B cell (primary cell): ENCODE data around the gene PGS1. TPM values are rescaled to one million over a fixed set of nuclear protein-coding genes. Genes with fewer than 3 reads are reported as not detected.

Experiments used
- ATAC-seq: fragments of 200-7000 bp; cut with Tn5 transposase; one replicate; pipeline ENCODE4 v1.10.0; 2021; ENCODE audit warnings: low read depth, mild to moderate bottlenecking, moderate number of reproducible peaks, moderate library complexity
- CTCF ChIA-PET: fragments of 350-600 bp; sonication (Branson Sonifier 250); formaldehyde crosslinking; loops from one replicate; lab custom pipeline; 2021; ENCODE audit warnings: antibody characterized with exemption, inconsistent platforms; lab: Charles Lee
- POLR2A ChIA-PET: fragments of 350-600 bp; sonication (Branson Sonifier 250); formaldehyde crosslinking; loops from one replicate; lab custom pipeline; 2021; ENCODE audit warnings: antibody characterized with exemption; lab: Charles Lee
- DNase-seq: peaks from one replicate; pipeline ENCODE4 v3.0.0; 2013
- H2AFZ ChIP-seq: 2 replicates; pipeline ENCODE4 v1.6.1; 2012; ENCODE audit warnings: mild to moderate bottlenecking, low read depth, low read length; ENCODE audit not compliant: insufficient read depth, poor library complexity, severe bottlenecking
- H3K27ac ChIP-seq, 2 donors: 1 replicate in 1 of 2; 2 replicates in 1 of 2; pipeline ENCODE4 v1.5.1; 2012 to 2013; ENCODE audit warnings: low read length in 2 of 2, mild to moderate bottlenecking in 2 of 2, moderate library complexity in 1 of 2
- H3K27me3 ChIP-seq, 4 experiments: fragments of 200-600 bp in 1 of 4; sonication (generic) in 1 of 4; replicated peaks in 1 of 4; 1 replicate in 2 of 4; 2 replicates in 2 of 4; pipeline versions ENCODE4 v1.6.1 to v1.7.0; 2013 to 2016; ENCODE audit warnings: low read length in 3 of 4, mild to moderate bottlenecking in 2 of 4, mixed read lengths in 1 of 4, moderate library complexity in 1 of 4; ENCODE audit not compliant: insufficient read depth in 4 of 4, control insufficient read depth in 3 of 4; ENCODE audit errors: control extremely low read depth in 1 of 4
- H3K36me3 ChIP-seq, 2 experiments: replicated peaks in 1 of 2; 1 replicate in 1 of 2; 2 replicates in 1 of 2; pipeline versions ENCODE4 v1.6.1 to v1.7.1; 2013; ENCODE audit warnings: low read length in 1 of 2; ENCODE audit not compliant: insufficient read depth in 2 of 2, control insufficient read depth in 1 of 2; ENCODE audit errors: control extremely low read depth in 1 of 2, extremely low read depth in 1 of 2
- H3K4me1 ChIP-seq, 2 donors: fragments of 200-600 bp in 1 of 2; sonication (generic) in 1 of 2; 1 replicate in 1 of 2; 2 replicates in 1 of 2; pipeline versions ENCODE4 v1.5.1 to v1.6.1; 2013 to 2017; ENCODE audit warnings: low read length in 2 of 2; ENCODE audit not compliant: control insufficient read depth in 2 of 2, insufficient read depth in 2 of 2
- H3K4me2 ChIP-seq: replicated peaks from 2 replicates; pipeline ENCODE3; 2012; ENCODE audit warnings: mild to moderate bottlenecking, low read depth, low read length; ENCODE audit not compliant: poor library complexity, severe bottlenecking
- H3K4me3 ChIP-seq, 5 experiments: fragments of 200-600 bp in 1 of 5; sonication (generic) in 1 of 5; 1 replicate in 3 of 5; 2 replicates in 2 of 5; pipeline versions ENCODE4 v1.5.1 to v1.7.0; 2011 to 2016; ENCODE audit warnings: low read length in 4 of 5, mild to moderate bottlenecking in 4 of 5, low read depth in 2 of 5, control low read depth in 1 of 5, moderate library complexity in 1 of 5; ENCODE audit not compliant: insufficient read depth in 1 of 5; ENCODE audit errors: control extremely low read depth in 1 of 5, extremely low read depth in 1 of 5
- H3K79me2 ChIP-seq: fragments of 200-600 bp; sonication (generic); one replicate; pipeline ENCODE4 v1.6.0; 2016; ENCODE audit warnings: low read length; ENCODE audit not compliant: control insufficient read depth, insufficient read depth
- H3K9ac ChIP-seq: fragments of 200-600 bp; sonication (generic); 2 replicates; pipeline ENCODE4 v1.6.1; 2017; ENCODE audit warnings: mild to moderate bottlenecking, low read length, moderate library complexity
- H3K9me3 ChIP-seq, 3 donors: one replicate each; pipeline versions ENCODE4 v1.6.1 to v1.7.1; 2013; ENCODE audit warnings: low read length in 2 of 3; ENCODE audit not compliant: control insufficient read depth in 2 of 3, insufficient read depth in 1 of 3; ENCODE audit errors: control extremely low read depth in 1 of 3
- H4K20me1 ChIP-seq: 2 replicates; pipeline ENCODE4 v1.6.0; 2012; ENCODE audit warnings: mild to moderate bottlenecking, low read length; ENCODE audit not compliant: insufficient read depth, control insufficient read depth, poor library complexity, severe bottlenecking
- H3K27ac Mint-ChIP-seq: one replicate; pipeline ENCODE4 v1.8.0; 2021; ENCODE audit warnings: mixed read lengths
- H3K27me3 Mint-ChIP-seq: one replicate; pipeline ENCODE4 v1.8.0; 2021; ENCODE audit warnings: mixed read lengths
- H3K4me1 Mint-ChIP-seq: one replicate; pipeline ENCODE4 v1.8.0; 2021; ENCODE audit warnings: mixed read lengths
- H3K4me3 Mint-ChIP-seq: one replicate; pipeline ENCODE4 v1.8.0; 2021; ENCODE audit warnings: mixed read lengths
- H3K9me3 Mint-ChIP-seq: one replicate; pipeline ENCODE4 v1.8.0; 2022; ENCODE audit warnings: mixed read lengths; ENCODE audit not compliant: insufficient read depth
- CTCF ChIP-seq: fragments of 200-600 bp; IDR thresholded peaks from one replicate; pipeline ENCODE4 v1.8.0; 2022; ENCODE audit warnings: antibody characterized with exemption, mild to moderate bottlenecking
- EZH2 ChIP-seq: IDR thresholded peaks from 2 replicates; pipeline ENCODE4 v1.6.1; 2012; ENCODE audit warnings: borderline replicate concordance, low read depth, mild to moderate bottlenecking, moderate library complexity, low read length; ENCODE audit not compliant: insufficient read depth, poor library complexity, severe bottlenecking
- WGBS: methylation state at CpG from one replicate; pipeline ENCODE4 v1.1.5; 2013; ENCODE audit warnings: missing lambda C conversion rate; ENCODE audit not compliant: insufficient coverage; 5-methylcytosine and 5-hydroxymethylcytosine counted together
- intact Hi-C: fragments of 100-400 bp; cut with micrococcal nuclease; formaldehyde crosslinking; loops from one replicate; pipeline ENCODE4 v1.10.0; 2022
- polyA plus RNA-seq: library from polyadenylated mRNA; depleted of rRNA; stranded (reverse); fragments of >200 nt; gene quantifications from 2 replicates; pipeline ENCODE4 v1.2.3, GENCODE V29; 2012
- total RNA-seq, 2 donors: library from RNA; stranded (reverse); fragments of 120-200 nt in 1 of 2; gene quantifications; 1 replicate in 1 of 2; 2 replicates in 1 of 2; pipeline versions ENCODE4 v1.2.3 to v1.2.4, GENCODE V29; 2013 to 2022

PGS1 gene
- total and polyA plus RNA-seq, 2 donors (not counting 1 experiment from before 2014, with no cell fraction given): 85.1 to 88.3 TPM

DNA sequence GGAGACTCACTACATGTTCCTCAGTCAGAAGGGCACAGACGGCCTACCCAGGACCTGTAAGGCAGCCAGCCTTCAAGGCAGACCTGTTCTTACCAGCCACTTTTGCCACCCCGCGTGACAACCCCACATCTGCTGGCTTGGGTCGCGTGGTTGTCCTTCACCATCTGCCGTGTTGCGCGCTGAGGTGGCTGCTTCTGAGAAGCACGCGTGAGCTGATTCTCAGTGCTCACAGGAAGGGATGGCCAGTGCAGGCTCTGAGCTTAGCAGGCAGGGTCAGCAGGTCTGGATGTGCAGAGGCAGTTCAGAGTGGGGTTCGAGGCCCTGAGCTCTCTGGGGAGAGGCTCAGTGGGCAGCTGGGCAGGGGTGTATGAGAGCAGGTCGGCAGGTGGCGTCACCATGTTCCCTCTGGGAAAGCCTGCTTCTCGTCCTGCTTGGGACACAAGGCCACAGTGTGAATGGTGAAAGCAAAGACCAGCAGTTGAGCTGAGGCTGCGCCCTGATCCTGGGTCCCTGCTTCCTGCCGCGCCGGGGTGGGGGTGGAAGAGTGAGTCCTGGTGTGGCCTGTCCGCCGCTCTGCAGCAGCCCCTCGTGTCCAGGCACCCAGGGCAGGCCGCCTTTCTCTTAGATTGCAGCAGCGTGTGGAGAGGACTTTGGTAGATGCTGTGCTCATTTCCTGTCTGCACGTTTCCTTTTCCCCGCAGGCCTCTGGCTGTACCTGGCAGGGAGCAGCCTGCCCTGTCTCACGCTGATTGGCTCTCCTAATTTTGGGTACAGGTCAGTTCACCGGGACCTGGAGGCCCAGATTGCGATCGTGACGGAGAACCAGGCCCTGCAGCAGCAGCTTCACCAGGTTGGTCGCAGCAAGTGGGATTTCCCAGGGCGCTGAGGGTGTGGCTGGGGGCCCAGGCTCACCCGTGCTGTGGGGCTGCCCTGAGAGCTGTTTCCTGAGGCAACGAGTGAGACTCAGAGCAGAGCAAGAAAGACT is 36.0 kb downstream of the PGS1 start:
- Histone ChIP-seq H4K20me1 (peaks cover 63% of the 10 kb centered on the region), H3K4me3 (peak overlapping the region in 1 of 5 experiments; percentile 33), H3K4me2 (peak overlapping the region; percentile 12), H3K36me3 (peaks cover 0 to 54% of the 10 kb centered on the region in 2 experiments), H2AFZ (no peak overlapping the region), H3K27ac (peak overlapping the region in 1 of 2 donors; percentile 5), H3K4me1 (peaks cover 0 to 6% of the 10 kb centered on the region in 2 donors), H3K9ac (no peak overlapping the region), H3K27me3 (no peaks in the 10 kb centered on the region), H3K79me2 (peaks cover 27% of the 10 kb centered on the region), H3K9me3 (no peaks in the 10 kb centered on the region)
- no peak for ATAC-seq
- ChIA-PET POLR2A (no interaction called here), CTCF (interaction anchor here (0.6 to 0.8 kb wide), 2 partner anchors 51 to 159 kb away, joined by 3 read pairs; no protein-coding TSS in a partner anchor)
- Mint-ChIP-seq H3K9me3 (no peaks in the 10 kb centered on the region), H3K27me3 (no peaks in the 10 kb centered on the region), H3K4me3 (no peak overlapping the region), H3K27ac (no peak overlapping the region), H3K4me1 (peaks cover 21% of the 10 kb centered on the region)
- no peak for DNase-seq
- WGBS: 69% methylated on average over 34 of the region's 34 CpGs
- TF ChIP-seq EZH2 (no peak), CTCF (no peak)
- intact Hi-C loops: loop anchor here (5.0 kb wide), 1 partner anchor 32 kb away; no protein-coding TSS in a partner anchor
